Muscle of back (tissue), 11 donors: Measurements from ENCODE around the gene ATP11C. TPM values are rescaled to one million over a fixed set of nuclear protein-coding genes. Genes with fewer than 3 reads are reported as not detected.
A peak's percentile ranks its signal among the peaks of the same experiment; 100 is the strongest.

Source experiments
- DNase-seq, 3 donors: peaks; one replicate each; pipeline versions ENCODE4 v3.0.0 to v3.0.0-alpha.2; 2013
- polyA plus RNA-seq, 10 donors: library from polyadenylated mRNA; unstranded; fragments of 120-200 nt; gene quantifications; one replicate each; pipeline ENCODE4 v1.2.1, GENCODE V29; 2013; ENCODE audit not compliant: insufficient read length in 10 of 10

The ATP11C gene
- polyA plus RNA-seq, 10 donors: 11.7 to 22.4 (median 15.5) TPM

DNA sequence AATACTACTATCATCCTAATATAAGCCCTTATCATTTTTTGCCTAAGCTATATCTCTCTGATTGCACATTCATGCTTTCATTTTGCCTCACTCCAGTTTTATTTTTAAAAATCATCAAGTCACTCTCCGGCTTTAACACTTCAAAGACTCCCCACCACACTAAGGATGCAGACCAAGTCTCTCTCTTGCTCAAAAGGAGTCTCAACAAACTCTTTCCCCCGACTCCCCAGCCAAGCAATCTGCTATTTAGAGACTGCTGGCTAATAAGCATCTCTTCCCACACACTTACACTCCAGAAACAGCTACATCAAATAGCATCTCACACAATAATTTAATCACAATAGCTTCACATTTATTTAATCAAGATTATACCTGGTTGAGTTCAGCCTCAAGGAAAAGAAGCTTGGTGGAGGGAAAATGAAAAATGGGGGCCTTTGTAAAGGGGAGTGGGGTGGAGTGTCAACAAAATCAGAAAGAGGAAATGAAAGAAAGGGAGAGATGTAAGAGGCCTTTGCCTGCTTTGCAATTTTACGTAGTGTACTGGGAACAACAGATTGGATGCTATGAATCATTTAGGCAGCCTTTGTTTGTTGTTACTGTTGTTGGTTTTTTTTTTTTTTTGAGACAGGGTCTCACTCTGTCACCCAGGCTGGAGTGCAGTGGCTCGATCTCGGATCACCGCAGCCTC is 120.8 kb downstream of the ATP11C start:
- DNase-seq: no peak

DNA sequence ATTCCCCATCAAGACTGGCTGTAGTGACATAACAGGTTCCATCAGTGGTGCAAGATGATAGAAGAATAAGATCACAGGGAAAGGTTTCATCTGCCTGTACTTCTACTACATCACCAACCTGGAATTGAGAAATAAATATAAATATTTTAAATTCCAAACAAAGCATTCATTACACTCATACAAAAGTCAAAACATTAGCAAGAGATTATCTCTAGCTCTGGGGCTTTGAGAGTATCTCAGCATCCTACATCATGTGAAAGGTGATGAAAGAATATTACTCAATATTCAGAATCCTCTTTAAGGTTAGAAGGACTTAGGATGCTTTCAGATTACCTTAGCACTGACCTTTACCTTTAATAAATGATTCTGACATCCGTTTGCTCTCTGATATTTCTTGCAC is 128.4 kb downstream of the ATP11C start:
- no peak for DNase-seq

DNA sequence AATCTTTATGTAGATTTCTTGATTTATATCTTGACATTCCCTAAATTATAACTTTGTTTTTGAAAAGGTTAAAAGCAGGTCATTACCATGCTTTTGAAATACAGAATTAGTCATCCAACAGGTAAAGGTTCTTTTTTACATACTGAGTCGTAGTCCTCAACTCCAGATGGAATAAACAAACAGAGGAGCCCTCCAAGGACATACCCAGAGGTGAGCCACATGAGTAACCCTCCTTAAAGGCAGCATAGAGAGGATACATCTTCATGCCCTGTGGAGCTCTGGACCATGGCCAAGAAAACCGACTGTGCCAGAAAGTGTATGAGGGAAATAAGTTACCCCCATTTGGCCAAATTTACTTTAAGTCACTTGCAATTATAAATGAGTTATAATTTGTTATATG is 129.6 kb downstream of the ATP11C start:
- DNase-seq: no peak

DNA sequence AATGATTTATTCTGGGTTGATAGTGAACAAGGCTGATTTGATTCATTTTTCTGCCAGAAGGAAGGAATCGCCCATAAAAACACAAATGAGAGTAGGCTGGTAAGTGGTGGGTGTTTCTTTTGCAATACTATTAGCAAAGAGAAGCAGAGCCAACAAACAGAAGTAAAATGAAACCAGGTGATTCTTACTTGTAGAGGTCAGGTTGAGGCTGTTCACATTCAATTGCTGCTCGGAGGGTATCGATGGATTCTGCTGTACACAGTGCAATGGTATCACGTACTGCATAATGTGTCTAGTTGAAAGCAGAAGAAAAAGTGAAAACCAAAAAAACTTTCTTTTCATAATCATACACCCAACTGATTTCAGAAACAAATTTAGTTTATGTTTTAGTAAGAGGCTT is 130.8 kb downstream of the ATP11C start:
- no peak for DNase-seq

DNA sequence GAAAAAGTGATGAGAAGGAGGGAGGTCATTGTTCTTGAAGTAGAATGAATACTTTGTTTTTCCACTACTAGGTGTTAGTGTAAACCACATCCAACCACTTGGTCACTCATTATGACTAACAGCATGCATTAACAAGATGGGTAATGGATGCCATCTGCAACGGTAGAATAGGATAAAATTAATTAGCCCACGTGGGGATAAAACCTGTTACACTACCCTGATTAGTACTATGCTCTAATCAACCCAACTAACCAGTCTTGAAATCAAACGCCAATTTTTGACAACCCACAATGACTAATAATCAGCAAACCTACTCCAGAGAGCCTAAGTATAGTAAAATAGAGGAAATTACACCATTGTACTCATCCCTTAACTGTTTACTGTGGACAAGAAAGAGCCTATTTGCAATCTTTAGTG is 131.4 kb downstream of the ATP11C start:
- DNase-seq: no peak

DNA sequence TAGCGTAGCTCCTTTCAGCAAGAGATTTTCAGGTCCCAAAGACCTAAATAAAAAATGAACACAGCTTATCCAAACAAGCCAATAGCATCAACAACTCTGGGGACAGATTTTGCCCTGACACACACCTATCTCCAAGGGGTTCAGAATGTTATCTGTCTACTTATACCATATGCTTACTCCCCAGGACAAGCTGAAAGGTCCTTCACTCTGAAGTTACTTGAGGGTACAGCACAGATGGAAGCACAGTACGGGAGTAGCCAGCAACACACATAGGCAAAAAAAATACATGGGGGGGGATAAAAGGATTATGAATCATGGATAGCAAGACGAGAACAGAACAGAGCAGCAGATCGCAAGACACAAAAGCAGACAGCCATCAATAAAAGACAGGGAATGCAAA is 134.2 kb downstream of the ATP11C start:
- DNase-seq: no peak

DNA sequence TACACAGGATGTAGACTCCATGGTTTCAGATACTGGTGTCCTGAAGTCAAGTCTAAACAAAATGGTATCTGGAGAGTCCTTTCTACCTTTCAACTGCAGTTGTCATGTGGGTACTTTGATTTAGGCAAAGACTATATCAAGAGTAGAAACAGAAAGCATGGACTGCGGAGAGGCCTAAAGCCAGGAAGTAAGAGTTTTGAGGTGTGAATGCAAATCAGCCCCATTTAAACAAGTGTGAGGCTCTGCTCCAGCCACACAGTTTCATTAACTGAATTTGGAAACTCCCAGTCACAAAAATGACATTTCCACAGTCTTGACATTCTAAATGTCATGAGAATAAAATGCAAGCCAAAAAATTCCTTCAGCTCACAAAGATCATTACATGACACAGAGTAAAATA is 137.7 kb downstream of the ATP11C start:
- DNase-seq: no peak

DNA sequence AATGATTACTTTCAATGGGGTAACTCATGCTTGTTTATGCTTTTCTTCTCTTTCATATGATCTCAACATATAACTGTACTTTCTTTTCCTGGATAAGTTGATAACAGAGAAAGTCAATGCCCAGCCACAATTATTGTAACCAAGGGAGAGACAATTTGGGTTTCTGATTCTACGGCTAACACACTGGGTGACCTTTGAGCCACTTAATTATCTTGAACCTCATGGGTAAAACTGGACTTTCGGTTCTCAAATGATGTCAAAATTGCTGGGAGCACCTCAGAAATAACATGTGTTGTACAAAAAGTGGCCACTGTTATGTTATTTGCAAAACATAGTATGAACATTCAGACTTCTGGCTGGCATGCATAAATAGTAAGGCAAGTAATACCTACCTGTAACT is 145.3 kb downstream of the ATP11C start:
- no peak for DNase-seq

DNA sequence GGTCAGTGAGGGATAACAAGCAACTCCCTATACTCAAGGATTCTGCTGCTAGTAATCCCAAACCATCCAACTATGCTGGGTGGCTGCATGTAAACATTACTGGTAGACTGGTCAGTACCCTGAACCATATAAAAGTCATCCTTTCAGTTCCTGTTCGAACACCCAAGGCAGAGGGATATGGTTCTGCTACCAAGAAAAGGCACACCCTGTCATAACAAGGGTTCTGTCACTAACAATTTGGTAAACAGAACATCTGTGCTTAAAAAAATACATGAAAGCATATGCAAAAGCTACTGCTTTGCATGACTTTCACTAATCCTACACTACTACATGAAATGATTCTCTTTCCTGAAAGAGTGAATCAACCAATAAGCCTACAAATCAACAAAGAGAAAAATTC is 148.0 kb downstream of the ATP11C start:
- no peak for DNase-seq

DNA sequence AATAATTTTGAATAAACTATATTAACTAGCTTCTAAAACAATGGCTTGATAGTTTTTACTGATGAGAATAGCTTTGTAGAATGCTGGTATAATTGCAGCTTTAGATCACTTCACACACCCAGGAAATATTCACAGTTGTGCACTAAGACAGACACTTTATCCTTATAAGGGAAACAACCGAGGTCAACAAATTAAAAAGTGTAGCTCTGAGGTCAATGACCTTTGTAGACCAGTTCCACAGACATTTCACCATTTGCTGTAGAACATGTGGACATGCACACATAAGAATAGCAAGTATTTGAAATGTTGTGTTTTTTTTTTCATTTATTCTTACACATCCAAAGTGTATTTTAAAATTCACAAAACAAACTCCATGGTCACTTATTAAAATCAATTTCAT is 148.9 kb downstream of the ATP11C start:
- DNase-seq: no peak

DNA sequence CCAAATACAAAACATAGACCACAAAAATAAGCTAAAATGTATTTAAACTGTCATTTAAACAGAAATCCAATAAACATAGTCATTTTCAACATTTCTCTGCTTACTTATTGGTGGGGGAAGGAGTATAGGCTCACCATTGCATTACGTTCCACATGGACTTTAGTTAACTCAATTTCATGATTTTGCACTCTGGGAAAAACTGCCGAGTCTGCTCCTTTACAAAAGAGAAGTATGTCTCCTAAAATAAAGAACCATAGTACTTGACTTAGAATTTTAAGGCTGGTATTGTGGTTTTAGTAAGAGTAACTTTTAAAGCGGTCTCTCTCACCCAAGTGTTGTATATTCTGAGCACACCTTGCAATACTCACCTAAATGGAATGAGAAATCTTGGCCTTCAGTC is 149.8 kb downstream of the ATP11C start:
- no peak for DNase-seq

DNA sequence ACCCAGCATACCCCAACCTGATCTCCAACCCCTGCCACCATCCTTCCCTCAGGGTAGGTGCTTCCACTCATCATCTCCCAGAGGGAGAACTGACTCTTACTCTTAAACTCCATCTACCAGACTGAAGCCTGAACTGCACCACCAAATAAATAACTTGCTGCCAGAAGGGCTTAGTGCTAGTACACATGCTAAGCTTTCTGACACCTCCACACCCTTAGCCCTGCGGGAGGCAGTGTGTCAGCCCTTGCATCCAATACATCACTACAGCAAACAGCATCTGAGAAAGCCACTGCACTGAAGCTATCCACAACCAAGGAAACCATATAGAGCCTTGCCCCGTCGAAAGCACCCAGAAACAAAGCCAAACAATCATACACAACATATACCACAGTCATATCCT is 156.3 kb downstream of the ATP11C start:
- DNase-seq: no peak

DNA sequence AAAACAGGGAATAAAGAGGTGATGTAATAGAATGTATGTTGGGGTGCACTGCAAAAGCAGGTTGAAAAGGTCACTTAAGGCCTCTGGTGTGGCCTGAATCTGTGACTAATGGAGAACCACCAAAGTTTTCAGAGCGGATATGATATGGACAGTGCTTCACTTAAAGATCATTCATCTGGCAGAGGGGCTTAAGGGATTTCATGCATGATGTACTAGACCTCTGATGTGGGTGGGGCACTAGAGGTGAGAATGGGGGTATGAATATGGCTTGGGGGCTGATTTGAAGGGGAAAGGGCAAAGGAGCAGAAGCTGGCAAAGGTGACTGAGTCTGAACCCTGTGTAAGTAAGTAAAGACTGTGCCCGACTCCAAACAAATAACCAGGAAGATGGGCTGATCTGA is 162.5 kb downstream of the ATP11C start:
- no peak for DNase-seq

DNA sequence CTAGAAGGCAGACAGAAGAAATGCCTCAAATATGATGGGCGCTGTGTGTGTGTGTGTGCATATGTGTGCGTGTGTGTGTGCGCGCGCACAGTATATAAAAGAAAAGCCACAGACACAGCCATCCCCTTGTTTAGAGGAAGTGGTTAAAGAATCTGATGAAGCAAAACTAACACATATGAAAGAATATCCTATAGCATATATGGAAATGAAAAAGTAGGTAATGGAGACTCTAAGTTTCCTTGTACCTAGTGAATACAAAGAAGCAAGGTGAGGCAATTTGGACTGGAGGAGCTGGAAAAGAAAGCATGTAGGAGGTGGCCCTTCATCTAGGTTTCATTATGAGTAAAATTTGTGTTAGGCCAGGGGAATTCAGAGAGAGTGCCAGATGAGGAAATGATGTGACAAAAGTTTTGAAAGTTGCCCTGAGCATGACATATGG is 166.3 kb downstream of the ATP11C start:
- DNase-seq: no peak

DNA sequence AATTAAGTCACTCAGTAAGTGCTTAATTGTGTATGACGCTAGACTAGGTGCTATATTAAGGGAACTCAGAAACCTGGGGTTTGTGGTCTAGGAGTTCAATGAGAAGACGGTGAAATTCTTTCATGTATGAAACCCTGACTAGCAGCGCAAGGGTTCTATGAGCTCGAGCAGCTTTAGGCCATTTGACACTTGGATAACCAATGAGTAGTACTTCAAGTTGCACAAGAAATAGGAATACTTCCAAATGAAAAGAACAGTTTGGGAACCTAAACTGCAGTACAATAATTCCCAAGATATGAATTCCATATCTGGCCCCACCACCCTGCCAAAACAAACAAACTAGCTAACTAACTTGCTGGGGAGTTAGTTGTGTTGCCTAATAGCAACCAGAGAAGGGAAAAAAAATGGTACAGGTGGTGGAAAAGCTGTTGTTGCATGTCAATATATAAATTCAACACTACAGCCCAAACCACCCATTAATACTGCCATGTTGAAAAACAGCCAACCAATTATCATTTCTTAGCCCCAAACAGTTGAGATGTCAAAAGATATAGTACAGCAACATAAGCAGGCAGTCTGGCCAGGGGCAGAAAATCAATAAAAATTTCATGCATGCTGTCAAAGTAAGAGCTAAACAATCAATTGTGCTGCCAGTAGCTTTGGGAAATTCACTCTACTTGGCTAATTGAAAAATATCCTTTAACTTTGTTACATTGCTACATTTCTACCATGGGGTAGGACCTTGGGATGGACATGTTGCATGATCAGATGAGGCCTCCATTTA is 170.3 kb downstream of the ATP11C start:
- no peak for DNase-seq

DNA sequence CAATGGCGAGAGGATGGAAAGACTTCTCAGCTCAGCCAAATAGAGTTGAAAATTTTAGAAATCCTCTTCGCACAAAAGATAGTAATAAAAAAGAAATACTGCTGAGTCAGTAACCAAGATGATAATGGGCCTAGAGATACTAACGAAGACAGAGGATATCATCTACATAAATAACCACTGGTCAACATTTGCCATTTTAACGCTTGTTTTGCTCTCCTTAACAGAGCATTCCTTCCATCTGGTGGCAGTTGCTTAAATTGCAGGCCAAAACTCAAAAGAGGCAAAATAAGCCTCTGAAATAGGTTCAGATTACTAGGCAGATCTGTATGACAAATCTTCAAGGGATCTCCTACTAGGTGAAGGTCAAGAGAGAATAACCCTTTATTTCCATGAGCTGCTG is 173.2 kb downstream of the ATP11C start:
- DNase-seq: no peak

DNA sequence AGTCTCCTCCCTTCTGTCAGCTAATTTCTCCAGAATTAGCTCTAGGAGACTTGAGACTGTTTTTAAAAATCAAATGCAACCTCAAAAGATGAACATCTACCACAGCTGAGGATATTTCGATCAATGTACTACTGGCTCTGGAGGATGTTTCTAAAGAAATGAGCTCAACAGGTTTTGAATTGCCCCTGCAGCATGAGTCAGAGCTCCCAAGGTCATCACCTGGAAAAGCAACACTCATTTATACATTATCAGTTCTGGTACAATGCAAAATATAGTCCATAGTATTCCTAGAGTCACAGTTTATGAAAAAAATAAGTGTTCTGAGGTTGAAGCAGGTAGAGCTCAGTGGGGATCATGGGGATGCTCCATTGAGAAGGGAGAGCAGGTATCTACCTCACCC is 174.0 kb downstream of the ATP11C start:
- DNase-seq: no peak

DNA sequence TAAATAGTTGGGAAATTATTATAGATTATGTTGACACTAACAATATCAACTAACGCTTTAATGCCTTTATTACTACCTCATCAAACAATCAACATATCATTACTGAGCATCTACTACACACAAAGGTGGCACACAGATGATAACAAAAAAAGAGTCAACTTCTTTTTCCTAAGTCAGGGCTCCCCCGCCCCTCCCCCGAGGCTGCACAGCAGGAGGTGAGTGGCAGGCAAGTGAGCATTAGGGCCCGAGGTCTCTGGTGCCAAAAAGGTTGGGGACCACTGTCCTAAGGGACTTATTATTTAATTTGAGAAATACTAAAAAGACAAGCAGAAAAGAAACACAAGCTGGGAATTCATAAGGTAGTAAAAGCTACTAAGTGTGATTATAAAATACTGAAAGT is 174.6 kb downstream of the ATP11C start:
- no peak for DNase-seq

DNA sequence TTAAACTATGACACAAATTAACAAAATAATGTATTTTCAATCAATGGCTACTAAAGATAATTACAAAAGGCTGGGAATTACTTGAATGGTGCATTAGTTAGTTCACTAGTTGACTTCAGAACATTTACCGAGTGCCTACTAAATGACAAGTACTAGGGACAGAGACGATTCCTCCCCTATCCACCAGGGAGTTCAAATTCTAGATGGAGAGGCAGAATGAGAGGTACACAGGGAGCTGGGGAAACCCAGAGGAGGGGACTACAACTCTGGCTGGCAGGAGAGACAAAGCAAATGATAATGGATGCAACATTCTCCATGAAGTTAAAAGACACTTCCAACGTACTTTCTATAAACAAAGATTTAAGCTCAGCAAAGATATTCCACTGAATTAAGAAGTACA is 181.8 kb downstream of the ATP11C start:
- DNase-seq: no peak

DNA sequence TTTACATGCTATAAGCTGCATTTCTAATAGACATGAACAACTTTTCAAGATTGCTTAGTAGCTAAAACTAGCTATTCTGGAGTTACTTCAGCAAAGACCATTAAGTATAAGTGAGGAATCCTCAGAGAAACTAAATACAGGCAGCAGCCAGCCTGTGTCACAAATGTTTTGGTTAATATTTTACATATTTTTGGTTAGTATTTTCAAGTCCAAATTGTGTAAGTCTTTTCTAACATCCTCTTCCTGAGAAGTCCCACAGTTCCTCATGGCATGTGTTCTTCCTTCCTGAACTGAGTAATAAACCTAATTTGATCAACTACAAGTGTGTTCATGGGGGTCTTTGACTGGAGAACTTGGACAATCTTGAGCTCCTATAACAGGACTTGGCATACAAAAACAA is 182.5 kb downstream of the ATP11C start:
- DNase-seq: no peak

DNA sequence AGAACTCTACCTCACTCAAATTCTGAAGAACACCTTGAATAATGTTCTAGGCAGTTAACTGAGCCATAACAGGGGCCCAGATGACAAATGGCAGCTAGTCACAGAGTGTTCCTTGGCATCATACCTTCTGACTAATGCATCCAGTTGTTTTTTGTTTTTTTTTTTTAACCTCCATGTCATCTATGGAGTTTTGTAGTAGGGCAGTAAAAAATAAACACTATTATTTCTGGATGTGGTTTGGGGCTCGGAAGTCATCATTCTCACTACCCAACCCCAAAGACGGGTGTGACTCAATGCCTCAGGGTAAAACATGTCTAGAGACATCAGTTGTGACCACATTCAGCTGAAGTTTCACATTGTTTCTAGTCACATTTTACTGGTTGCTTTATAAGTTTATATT is 193.7 kb downstream of the ATP11C start:
- DNase-seq: peak in 1 of 3 donors; percentile 5

DNA sequence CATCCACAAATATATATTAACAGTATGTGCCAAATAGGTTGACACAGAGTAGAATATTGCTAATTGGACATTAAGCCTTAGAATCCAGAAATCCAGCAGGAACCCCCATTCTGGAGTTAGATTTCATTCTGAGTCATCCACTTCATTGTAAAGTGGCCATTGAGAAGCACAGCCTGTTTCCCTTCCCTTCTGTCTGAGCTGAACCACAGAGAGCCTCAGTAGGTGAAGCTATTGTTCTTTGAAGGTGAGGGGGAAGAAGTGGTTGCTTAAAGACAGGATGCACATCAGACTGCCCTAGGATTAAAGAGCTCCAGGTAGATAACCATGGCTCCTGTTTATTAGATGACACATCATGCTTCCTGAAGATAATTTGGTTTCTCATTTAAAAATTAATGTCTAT is 194.3 kb downstream of the ATP11C start:
- DNase-seq: no peak

DNA sequence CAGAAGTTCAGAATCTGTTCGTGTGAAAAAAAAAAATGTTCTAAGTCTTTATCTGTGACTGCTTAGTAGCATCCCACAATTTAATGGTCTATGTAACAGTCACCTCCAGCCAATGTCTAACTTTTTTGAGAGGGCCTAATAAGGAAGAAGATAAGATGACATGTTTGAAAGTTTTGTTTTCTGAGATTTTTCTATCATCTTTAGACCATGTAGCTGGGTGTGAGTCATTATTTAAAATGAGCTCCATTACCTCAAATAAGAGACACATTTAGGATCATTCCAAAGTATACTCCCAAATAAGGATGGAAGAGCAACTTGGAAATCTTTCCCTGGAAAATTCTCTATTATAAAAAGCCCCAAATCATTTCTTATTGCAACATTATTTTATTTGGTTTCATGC is 196.7 kb downstream of the ATP11C start:
- DNase-seq: no peak

DNA sequence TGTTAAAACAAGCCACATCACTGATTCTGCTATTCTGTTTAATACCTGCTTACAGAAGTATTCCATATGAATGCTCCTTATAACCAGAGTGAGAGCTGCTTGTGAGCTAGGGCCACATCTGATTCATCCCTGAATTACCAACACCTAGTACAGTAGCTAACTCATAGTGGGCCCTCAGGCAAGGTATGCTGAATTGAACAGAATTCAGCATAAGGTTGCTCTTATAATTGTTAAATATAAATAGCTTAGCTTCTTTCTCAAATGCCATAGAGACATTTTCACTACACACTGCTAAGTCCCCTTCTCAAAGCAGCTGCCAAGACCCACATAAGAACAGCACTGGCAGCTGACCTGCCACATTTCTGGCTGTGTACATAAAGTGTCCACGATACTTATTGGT is 197.9 kb downstream of the ATP11C start:
- no peak for DNase-seq
